Measurements from ENCODE around the gene MAN2B1. TPM values are rescaled to one million over a fixed set of nuclear protein-coding genes. Genes with fewer than 3 reads are reported as not detected.
A peak's percentile ranks its signal among the peaks of the same experiment; 100 is the strongest.

The MAN2B1 gene
- total and polyA plus RNA-seq, 2 of the 8 experiments (the other 6 are each of a cell fraction or from before 2014, with no cell fraction given), result 55.3 to 76.3 TPM

GRCh38 chr19:12668932-12669269 lies 2.4 kb upstream of the MAN2B1 start:
- H3K27ac ChIP-seq (ENCODE audit: low read depth, low read length), result peak overlapping the region; percentile 99; the same call in 1 of the 2 replicates
- H3K4me1 ChIP-seq (replicated peaks in 1 of 4; ENCODE audit: control insufficient read depth in 3 of 4, insufficient read depth in 4 of 4, low read length in 3 of 4), result peaks cover 3 to 22% (median 7%) of the 10 kb centered on the region in 4 experiments

More at GRCh38 chr19:12668932-12669269, 2.4 kb upstream of the MAN2B1 start:
- peak overlapping the region; percentile 86 to 95 for H3K4me2 ChIP-seq (ENCODE audit: insufficient read depth in 1 of 2, low read depth in 2 of 2, low read length in 2 of 2)
- H3K14ac ChIP-seq (ENCODE audit: insufficient read length), result no peak overlapping the region
- H2BK5ac ChIP-seq (ENCODE audit: low read depth, low read length), result 0 out of 2 replicates have a peak overlapping the region, but pooled peaks have one; percentile 62
- no peak overlapping the region for H3K18ac ChIP-seq (ENCODE audit: extremely low read depth, low read length)
- no peaks in the 10 kb centered on the region for H3K9me3 ChIP-seq (ENCODE audit: insufficient read depth in 2 of 2, low read depth in 1 of 2, low read length in 1 of 2)
- H3K9ac ChIP-seq (replicated peaks in 1 of 4; ENCODE audit: extremely low read depth in 1 of 4, low read depth in 3 of 4, low read length in 3 of 4), result peak overlapping the region; percentile 81 to 94 (median 86)
- peak overlapping the region; percentile 78 to 95 (median 85) for H3K4me3 ChIP-seq (ENCODE audit: extremely low read depth in 1 of 4, insufficient read depth in 2 of 4, low read depth in 3 of 4, low read length in 4 of 4)
- H3K79me2 ChIP-seq (ENCODE audit: control insufficient read depth in 1 of 2, insufficient read depth in 2 of 2, low read length in 2 of 2), result peaks cover 0 to 22% of the 10 kb centered on the region in 2 experiments; a peak in 1 of 4 replicates
- 4% methylated on average over 23 of the region's 24 CpGs; no CpG with 5 or more reads in 1 of the 2 experiments for WGBS, 2 experiments (ENCODE audit: extremely low coverage in 1 of 2, insufficient coverage in 1 of 2, insufficient read length in 1 of 2, insufficient replicate concordance in 2 of 2, low coverage in 1 of 2, low lambda C conversion rate in 2 of 2, missing lambda C conversion rate in 1 of 2)
- H4K20me1 ChIP-seq (replicated peaks in 1 of 2; ENCODE audit: control insufficient read depth in 1 of 2, insufficient read depth in 2 of 2, low read length in 2 of 2), result peaks cover 3 to 16% of the 10 kb centered on the region in 2 experiments
- POLR2A ChIA-PET (ENCODE audit: partially characterized antibody), result interaction anchor here (0.6 to 5.3 kb wide), 16 partner anchors 9 to 184 kb away, joined by 3 to 23 read pairs (median 4); partner anchors contain the start of genes DHPS, GET3, TNPO2 and TRIR
- no peak overlapping the region for H2BK15ac ChIP-seq (ENCODE audit: low read length)
- peaks cover under 1 to 12% (median 8%) of the 10 kb centered on the region in 4 experiments; a peak in 7 of 8 replicates for H3K36me3 ChIP-seq (ENCODE audit: control insufficient read depth in 2 of 4, insufficient read depth in 4 of 4, low read length in 3 of 4)
- DNase-seq (ENCODE audit: low read depth in 1 of 2, low spot score in 2 of 2) (peak in 1 of 2 experiments; percentile 70), FAIRE-seq (no peak)
- H2AK5ac ChIP-seq (ENCODE audit: low read depth, low read length), result no peak overlapping the region
- H3K27me3 ChIP-seq (replicated peaks in 1 of 4; ENCODE audit: control insufficient read depth in 3 of 4, extremely low read depth in 1 of 4, insufficient read depth in 3 of 4, low read length in 3 of 4), result no peaks in the 10 kb centered on the region; a peak in 1 of 7 replicates
- no peak overlapping the region for H2BK20ac ChIP-seq (ENCODE audit: low read length)
- H3K23ac ChIP-seq (ENCODE audit: insufficient read length), result no peak overlapping the region
- no peak overlapping the region for H3K4ac ChIP-seq (replicated peaks; ENCODE audit: insufficient read length, low read depth, low read length)
- peak overlapping the region; percentile 98; the same call in 1 of the 2 replicates for H2AFZ ChIP-seq (ENCODE audit: low read length)
- no peak overlapping the region for H2BK120ac ChIP-seq (replicated peaks; ENCODE audit: low read depth, low read length)
- no peak overlapping the region for H2BK12ac ChIP-seq (ENCODE audit: low read depth, low read length)
- peaks cover 24% of the 10 kb centered on the region for H3K23me2 ChIP-seq (ENCODE audit: low read depth, low read length)
- TF ChIP-seq MAX (IDR thresholded peaks at IDR 0.05) (peak; percentile 7; the same call in 1 of the 2 replicates), JUND (IDR thresholded peaks at IDR 0.05; ENCODE audit: low read length) (no peak)
- H4K8ac ChIP-seq (ENCODE audit: extremely low read depth, insufficient read depth, low read length), result peak overlapping the region; percentile 83; the same call in 1 of the 2 replicates
- no peak overlapping the region for H4K91ac ChIP-seq (replicated peaks; ENCODE audit: insufficient read length, low read length)
- peaks cover 4% of the 10 kb centered on the region; the same call in 1 of the 2 replicates for H3K79me1 ChIP-seq (ENCODE audit: low read depth, low read length)
- no peak overlapping the region for H3K56ac ChIP-seq (replicated peaks; ENCODE audit: insufficient read length, low read depth, low read length)
- peak overlapping the region; percentile 20 for H4K5ac ChIP-seq (ENCODE audit: insufficient read length, low read depth, low read length)
- CTCF ChIA-PET (ENCODE audit: partially characterized antibody), result interaction anchor here (1.2 to 1.4 kb wide), 2 partner anchors 12 to 123 kb away, joined by 3 to 5 read pairs; no protein-coding TSS in a partner anchor
